ACHN (cell line): ENCODE data around the gene CELF2.
"Not testable (repeated sequence)": the region's sequence is repeated elsewhere in the genome, so short reads cannot be mapped to it uniquely, and the experiment has no call there.

ENCODE experiments used
- DNase-seq: peaks from one replicate; pipeline ENCODE4 v3.0.0-alpha.2; 2015
- in situ Hi-C: cut with HindIII; loops from 2 replicates; pipeline ENCODE4 v1.10.0; 2017; ENCODE audit warnings: low sequenced_read_pairs, low pct_ligation_motif_present, low pct_unique_long_range_greater_than_20kb

Gene CELF2

GRCh38 chr10:11345224-11346054 lies 327.8 kb downstream of the CELF2 start:
- in situ Hi-C loops, result no loop called here
- DNase-seq, result peak; percentile 4

- in situ Hi-C loops, result not testable (repeated sequence)
These were observed 329.9 kb downstream of the CELF2 start for GRCh38 chr10:11347580-11347979.

GRCh38 chr10:11351801-11352200 lies 334.1 kb downstream of the CELF2 start:
- in situ Hi-C loops, result no loop called here
- DNase-seq, result no peak

More at GRCh38 chr10:11347580-11347979, 329.9 kb downstream of the CELF2 start:
- DNase-seq, result not testable (repeated sequence)

- no peak for DNase-seq
- in situ Hi-C loops, result no loop called here
These were observed 335.6 kb downstream of the CELF2 start for GRCh38 chr10:11353006-11353896.

GRCh38 chr10:11354823-11355222 lies 337.2 kb downstream of the CELF2 start:
- in situ Hi-C loops, result no loop called here
- no peak for DNase-seq

GRCh38 chr10:11355592-11355991 lies 337.9 kb downstream of the CELF2 start:
- in situ Hi-C loops, result no loop called here
- no peak for DNase-seq

- DNase-seq, result no peak
- in situ Hi-C loops, result no loop called here
These were observed 339.8 kb downstream of the CELF2 start for GRCh38 chr10:11357439-11357838.

- no peak for DNase-seq
- in situ Hi-C loops, result no loop called here
These were observed 340.3 kb downstream of the CELF2 start for GRCh38 chr10:11358011-11358410.

GRCh38 chr10:11358923-11359575 lies 341.4 kb downstream of the CELF2 start:
- in situ Hi-C loops, result no loop called here
- no peak for DNase-seq

GRCh38 chr10:11359869-11360268 lies 342.2 kb downstream of the CELF2 start:
- DNase-seq, result no peak
- in situ Hi-C loops, result no loop called here

GRCh38 chr10:11363497-11363896 lies 345.8 kb downstream of the CELF2 start:
- in situ Hi-C loops, result no loop called here
- no peak for DNase-seq

- in situ Hi-C loops, result no loop called here
These were observed 346.6 kb downstream of the CELF2 start for GRCh38 chr10:11364241-11364640.

GRCh38 chr10:11366889-11367288 lies 349.2 kb downstream of the CELF2 start:
- DNase-seq, in situ Hi-C loops: not testable (repeated sequence)

More at GRCh38 chr10:11364241-11364640, 346.6 kb downstream of the CELF2 start:
- no peak for DNase-seq

- in situ Hi-C loops, result no loop called here
- no peak for DNase-seq
These were observed 349.8 kb downstream of the CELF2 start for GRCh38 chr10:11367505-11367904.

GRCh38 chr10:11373717-11374171 lies 356.1 kb downstream of the CELF2 start:
- DNase-seq, result peak; percentile 71
- in situ Hi-C loops, result no loop called here

- DNase-seq, result no peak
- in situ Hi-C loops, result no loop called here
These were observed 359.6 kb downstream of the CELF2 start for GRCh38 chr10:11377267-11377666.

GRCh38 chr10:11378835-11379234 lies 361.2 kb downstream of the CELF2 start:
- no peak for DNase-seq
- in situ Hi-C loops, result no loop called here

GRCh38 chr10:11379771-11380170 lies 362.1 kb downstream of the CELF2 start:
- in situ Hi-C loops, result no loop called here
- no peak for DNase-seq

GRCh38 chr10:11381023-11381422 lies 363.4 kb downstream of the CELF2 start:
- in situ Hi-C loops, result no loop called here
- no peak for DNase-seq
